ENCODE results near the gene SUCLG1. TPM values are rescaled to one million over a fixed set of nuclear protein-coding genes. Genes with fewer than 3 reads are reported as not detected.

Gene SUCLG1
- total RNA-seq, 4 donors from 2014 or later, result 62.7 to 85.8 (median 74.5) TPM

GRCh38 chr2:84388133-84388532 is 70.9 kb downstream of the SUCLG1 start:
- Histone ChIP-seq H3K9me3 (no peaks in the 10 kb centered on the region), H3K4me1 (no peaks in the 10 kb centered on the region), H3K27me3 (peaks cover 5% of the 10 kb centered on the region), H3K36me3 (no peaks in the 10 kb centered on the region), H3K4me3 (no peak overlapping the region), H3K27ac (no peak overlapping the region)
- TF ChIP-seq POLR2A (IDR thresholded peaks at IDR 0.05), result no peak
- no peak for TF ChIP-seq CTCF (IDR thresholded peaks at IDR 0.05)
- TF ChIP-seq EP300 (IDR thresholded peaks at IDR 0.05), result no peak
- no peak for TF ChIP-seq POLR2AphosphoS5 (IDR thresholded peaks at IDR 0.05)
- WGBS, 2 donors (ENCODE audit: low coverage in 1 of 2), result 29 to 56% methylated on average over 1 of the region's 1 CpG
- ATAC-seq, result no peak

- Histone ChIP-seq H3K27ac (no peak overlapping the region), H3K4me3 (no peak overlapping the region), H3K36me3 (no peaks in the 10 kb centered on the region), H3K27me3 (peaks cover 5% of the 10 kb centered on the region), H3K4me1 (no peaks in the 10 kb centered on the region), H3K9me3 (no peaks in the 10 kb centered on the region)
- WGBS, 2 donors (ENCODE audit: low coverage in 1 of 2), result 7 to 19% methylated on average over 4 to 7 of the region's 7 CpGs
- ATAC-seq, result no peak
- TF ChIP-seq POLR2A (IDR thresholded peaks at IDR 0.05) (no peak), EP300 (IDR thresholded peaks at IDR 0.05) (no peak), POLR2AphosphoS5 (IDR thresholded peaks at IDR 0.05) (no peak), CTCF (IDR thresholded peaks at IDR 0.05) (no peak)
Measured at GRCh38 chr2:84386336-84387040, 72.6 kb downstream of the SUCLG1 start.

GRCh38 chr2:84383271-84383670 is 75.8 kb downstream of the SUCLG1 start:
- no peak for ATAC-seq
- WGBS, 2 donors (ENCODE audit: low coverage in 1 of 2), result 79 to 80% methylated on average over 2 of the region's 2 CpGs
- Histone ChIP-seq H3K27ac (no peak overlapping the region), H3K9me3 (no peaks in the 10 kb centered on the region), H3K4me1 (no peaks in the 10 kb centered on the region), H3K27me3 (peaks cover 5% of the 10 kb centered on the region), H3K4me3 (no peak overlapping the region), H3K36me3 (no peaks in the 10 kb centered on the region)
- TF ChIP-seq POLR2AphosphoS5 (IDR thresholded peaks at IDR 0.05) (no peak), EP300 (IDR thresholded peaks at IDR 0.05) (no peak), CTCF (IDR thresholded peaks at IDR 0.05) (no peak), POLR2A (IDR thresholded peaks at IDR 0.05) (no peak)

- no peak for TF ChIP-seq CTCF (IDR thresholded peaks at IDR 0.05)
- TF ChIP-seq POLR2A (IDR thresholded peaks at IDR 0.05), result no peak
- TF ChIP-seq EP300 (IDR thresholded peaks at IDR 0.05), result no peak
- TF ChIP-seq POLR2AphosphoS5 (IDR thresholded peaks at IDR 0.05), result no peak
- ATAC-seq, result no peak
Measured at GRCh38 chr2:84380875-84381274, 78.2 kb downstream of the SUCLG1 start.

GRCh38 chr2:84378960-84379359 is 80.1 kb downstream of the SUCLG1 start:
- TF ChIP-seq POLR2A (IDR thresholded peaks at IDR 0.05) (no peak), EP300 (IDR thresholded peaks at IDR 0.05) (no peak), CTCF (IDR thresholded peaks at IDR 0.05) (no peak), POLR2AphosphoS5 (IDR thresholded peaks at IDR 0.05) (no peak)
- no peak overlapping the region for H3K27ac ChIP-seq

More at GRCh38 chr2:84380875-84381274, 78.2 kb downstream of the SUCLG1 start:
- Histone ChIP-seq H3K9me3 (no peaks in the 10 kb centered on the region), H3K4me3 (no peak overlapping the region), H3K27me3 (peaks cover 5% of the 10 kb centered on the region), H3K27ac (no peak overlapping the region), H3K4me1 (no peaks in the 10 kb centered on the region), H3K36me3 (no peaks in the 10 kb centered on the region)

More at GRCh38 chr2:84378960-84379359, 80.1 kb downstream of the SUCLG1 start:
- WGBS, 2 donors (ENCODE audit: low coverage in 1 of 2), result 87 to 100% methylated on average over 1 of the region's 1 CpG
- no peaks in the 10 kb centered on the region for H3K27me3 ChIP-seq
- no peak overlapping the region for H3K4me3 ChIP-seq
- no peaks in the 10 kb centered on the region for H3K4me1 ChIP-seq
- no peaks in the 10 kb centered on the region for H3K9me3 ChIP-seq
- no peak for ATAC-seq
- no peaks in the 10 kb centered on the region for H3K36me3 ChIP-seq

All from gastroesophageal sphincter (tissue), 4 donors.